ENCODE data around the gene DACT1.

Gene DACT1

DNA sequence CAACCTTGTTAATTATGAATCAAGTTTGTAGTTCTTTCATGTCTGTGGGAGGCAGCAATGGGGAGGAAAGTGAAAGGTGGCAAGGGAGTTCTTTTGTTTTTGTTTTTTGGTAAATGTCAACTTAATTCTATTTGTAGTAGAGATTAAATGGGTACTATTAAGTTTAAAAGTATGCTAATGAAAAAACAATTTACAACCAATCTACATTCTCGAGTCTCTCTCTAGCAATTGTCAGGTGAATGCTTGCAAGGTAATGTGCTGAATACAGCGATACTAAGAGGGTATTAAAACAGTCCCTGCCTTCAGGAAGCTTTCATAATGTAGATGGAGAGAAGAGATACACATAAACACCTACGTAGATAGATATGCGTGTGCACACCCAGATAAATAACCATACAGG, 1.6 kb upstream of the DACT1 start:
- DNase-seq, result no peak

DNA sequence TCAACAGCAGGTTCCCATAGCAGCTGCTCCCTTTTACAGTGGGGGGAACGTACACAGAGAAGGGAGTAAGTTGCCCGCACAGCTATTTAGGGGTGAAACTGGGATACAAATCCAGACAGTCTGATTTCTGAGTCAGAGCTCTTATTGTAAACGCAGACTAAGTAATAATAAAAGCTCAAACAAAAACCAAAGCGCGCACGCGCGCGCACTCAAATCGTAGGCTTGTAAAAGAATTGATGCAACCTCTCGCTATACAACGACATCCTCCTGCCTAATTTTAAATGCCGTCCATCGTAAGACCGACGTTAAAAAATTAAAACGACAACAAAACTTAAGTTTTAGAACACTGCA, 747 bp upstream of the DACT1 start:
- DNase-seq, result peak; percentile 56

DNA sequence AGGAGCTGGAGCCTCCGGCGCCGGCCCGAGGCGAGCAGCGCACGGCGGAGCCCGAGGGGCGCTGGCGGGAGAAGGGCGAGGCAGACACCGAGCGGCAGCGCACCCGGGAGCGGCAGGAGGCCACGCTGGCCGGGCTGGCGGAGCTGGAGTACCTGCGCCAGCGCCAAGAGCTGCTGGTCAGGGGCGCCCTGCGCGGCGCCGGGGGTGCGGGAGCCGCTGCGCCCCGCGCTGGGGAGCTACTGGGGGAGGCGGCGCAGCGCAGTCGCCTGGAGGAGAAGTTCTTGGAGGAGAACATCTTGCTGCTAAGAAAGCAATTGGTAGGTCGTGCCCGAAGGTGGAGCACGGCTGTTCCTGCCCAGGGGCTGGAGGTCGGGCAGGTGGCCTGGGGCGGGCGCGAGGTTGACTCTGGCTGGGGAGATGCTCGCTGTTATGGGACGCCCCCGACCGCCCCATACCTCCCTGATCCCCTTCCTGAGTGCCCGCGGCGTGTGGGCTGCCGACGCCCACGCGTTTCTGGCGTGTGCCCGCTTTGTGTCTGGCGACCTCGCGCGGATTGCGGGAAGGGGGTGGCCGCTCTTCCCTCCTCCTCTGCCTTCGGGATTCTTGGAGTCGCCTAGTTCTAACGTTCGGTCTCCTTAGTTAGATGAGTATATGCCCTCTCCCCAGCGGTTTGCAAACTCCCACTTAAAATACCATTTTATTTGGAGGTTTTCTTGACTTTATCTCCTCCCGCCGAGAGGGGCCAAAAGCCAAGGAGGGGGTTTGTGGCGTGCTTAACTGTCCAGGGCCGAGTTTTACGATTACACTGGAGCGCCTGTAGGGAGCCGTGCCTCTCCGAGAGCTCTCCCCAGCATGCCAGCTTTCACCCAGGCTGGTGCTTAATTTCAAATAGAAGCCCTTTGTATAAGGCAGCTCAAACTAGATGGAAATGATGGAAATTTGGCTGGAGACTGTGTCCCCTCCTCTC, 752 bp downstream of the DACT1 start:
- DNase-seq, result peak; percentile 47

DNA sequence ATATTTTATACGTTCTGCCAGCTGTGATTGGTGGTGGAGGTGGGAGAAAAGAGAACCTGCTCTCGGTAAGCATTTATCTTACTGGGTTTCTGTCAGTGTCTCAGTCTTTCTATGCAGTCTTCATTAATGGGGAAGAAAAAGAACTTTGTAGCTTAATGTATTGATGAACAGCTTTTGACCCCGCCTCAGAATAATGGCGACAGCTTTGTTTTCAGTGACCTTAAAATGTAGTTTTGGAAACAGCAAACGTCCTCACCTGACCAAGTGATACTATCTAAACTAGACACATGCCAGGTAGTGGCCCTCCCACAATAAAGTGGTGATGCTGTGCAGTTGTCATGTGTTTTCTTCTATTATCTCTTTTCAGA, 1.4 kb downstream of the DACT1 start:
- no peak for DNase-seq

DNA sequence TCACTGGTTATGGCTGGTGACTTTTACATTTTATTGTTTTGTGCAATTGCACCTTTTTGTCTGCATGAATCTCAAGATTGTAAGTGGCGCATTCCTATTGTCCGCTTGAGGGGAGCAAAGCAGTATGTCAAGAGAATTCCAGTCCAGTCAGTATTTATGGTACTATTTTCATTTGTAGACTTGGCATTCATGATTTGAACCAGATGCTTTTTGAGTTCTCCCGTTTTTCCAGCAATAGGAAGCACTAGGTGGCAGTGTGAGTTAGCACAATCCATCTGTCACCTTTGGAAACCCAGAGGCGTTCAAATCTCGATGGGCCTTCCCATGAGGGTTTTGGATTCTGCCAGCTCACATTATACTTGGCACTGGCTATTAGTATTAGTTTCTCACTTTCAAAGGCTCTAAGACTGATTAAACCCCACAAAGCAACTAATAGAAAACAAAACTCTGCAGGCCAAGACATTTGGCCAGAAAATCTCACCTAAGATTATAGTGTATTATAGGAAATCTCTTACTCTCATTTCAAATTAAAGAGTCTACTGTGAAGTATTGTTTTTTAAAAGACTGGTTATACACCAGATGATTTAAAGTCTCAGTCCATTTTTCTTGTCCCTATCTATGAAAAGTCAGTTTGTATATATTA, 2.2 kb downstream of the DACT1 start:
- DNase-seq, result no peak

DNA sequence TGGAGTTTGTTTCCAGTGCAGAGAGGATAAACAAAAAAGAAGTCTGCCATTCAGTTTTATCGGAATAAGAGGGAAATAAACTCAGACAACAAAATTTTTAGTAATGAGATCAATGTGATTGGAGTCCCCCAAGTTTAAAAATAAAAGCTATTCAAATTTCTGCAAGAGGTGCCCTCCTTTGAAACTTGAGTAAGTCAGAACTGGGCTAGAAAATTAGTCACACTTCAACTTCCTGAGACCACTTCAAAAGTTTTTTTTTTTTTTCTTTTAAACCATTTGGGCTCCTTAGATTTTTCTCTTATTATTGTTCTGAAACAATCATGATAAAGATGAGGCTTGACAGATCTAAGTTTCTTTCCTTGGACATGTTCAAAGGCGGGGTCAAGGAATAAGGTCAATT, 3.2 kb downstream of the DACT1 start:
- no peak for DNase-seq

DNA sequence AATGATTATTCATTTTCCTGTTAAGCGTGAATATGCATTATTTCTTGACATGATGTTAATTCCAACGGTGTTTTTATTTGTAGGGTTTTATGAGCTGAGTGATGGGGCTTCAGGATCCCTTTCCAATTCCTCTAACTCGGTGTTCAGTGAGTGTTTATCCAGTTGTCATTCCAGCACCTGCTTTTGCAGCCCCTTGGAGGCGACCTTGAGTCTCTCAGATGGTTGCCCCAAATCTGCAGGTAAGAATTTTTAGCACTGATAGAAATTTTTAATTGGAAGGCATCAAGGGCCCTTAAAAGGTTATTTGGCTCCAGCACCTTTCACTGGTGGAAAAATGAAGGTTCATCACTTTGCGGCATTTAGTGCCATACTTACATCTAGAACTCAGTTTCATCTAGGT, 3.7 kb downstream of the DACT1 start:
- DNase-seq, result no peak

DNA sequence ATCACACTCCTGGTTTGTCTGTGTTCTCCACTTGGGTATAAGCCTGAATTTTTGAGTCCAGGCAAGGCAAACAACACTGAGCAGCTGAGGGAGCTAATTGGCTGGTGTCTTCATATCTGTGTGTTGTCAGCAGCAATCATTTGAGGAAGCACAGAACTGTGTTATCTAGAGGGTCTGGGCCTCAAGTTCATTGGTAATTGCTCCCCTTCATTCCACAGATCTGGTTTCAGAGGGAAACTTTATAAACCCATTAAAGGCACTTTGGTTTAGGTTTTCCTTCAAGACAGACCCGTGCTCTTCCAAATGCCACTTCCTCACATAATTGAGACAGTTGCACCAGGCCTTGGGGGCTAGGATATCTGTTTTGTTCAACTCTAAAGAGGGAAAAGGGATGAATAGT, 5.6 kb downstream of the DACT1 start:
- no peak for DNase-seq

DNA sequence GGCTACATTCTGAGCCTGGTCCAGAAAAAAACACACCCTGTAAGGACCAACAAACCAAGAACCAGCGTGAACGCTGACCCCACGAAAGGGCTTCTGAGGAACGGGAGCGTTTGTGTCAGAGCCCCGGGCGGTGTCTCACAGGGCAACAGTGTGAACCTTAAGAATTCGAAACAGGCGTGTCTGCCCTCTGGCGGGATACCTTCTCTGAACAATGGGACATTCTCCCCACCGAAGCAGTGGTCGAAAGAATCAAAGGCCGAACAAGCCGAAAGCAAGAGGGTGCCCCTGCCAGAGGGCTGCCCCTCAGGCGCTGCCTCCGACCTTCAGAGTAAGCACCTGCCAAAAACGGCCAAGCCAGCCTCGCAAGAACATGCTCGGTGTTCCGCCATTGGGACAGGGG, 7.9 kb downstream of the DACT1 start:
- no peak for DNase-seq

DNA sequence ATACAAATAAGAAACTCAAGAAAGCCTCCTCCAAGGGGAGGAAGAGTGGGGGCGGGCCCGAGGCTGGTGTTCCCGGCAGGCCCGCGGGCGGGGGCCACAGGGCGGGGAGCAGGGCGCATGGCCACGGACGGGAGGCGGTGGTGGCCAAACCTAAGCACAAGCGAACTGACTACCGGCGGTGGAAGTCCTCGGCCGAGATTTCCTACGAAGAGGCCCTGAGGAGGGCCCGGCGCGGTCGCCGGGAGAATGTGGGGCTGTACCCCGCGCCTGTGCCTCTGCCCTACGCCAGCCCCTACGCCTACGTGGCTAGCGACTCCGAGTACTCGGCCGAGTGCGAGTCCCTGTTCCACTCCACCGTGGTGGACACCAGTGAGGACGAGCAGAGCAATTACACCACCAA, 8.7 kb downstream of the DACT1 start:
- no peak for DNase-seq

DNA sequence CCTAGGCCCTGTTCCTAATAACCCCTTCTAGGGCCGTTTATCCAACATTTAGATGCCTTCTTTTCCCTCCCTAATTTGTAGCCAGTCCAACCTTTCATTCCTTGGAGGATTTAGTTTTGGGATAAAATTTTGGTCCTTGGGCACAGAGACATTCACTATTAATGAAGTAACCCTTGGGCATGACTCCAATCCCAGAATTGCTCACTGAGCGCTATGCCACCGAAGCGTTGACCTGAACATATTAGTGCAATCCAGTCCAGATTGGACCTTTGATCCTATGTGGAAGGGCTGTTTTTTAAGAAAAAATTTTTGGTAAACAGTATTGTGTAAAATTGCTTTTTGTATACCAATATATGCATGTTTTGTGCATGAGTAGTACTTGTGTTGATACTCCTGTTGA, 10.0 kb downstream of the DACT1 start:
- DNase-seq, result no peak

DNA sequence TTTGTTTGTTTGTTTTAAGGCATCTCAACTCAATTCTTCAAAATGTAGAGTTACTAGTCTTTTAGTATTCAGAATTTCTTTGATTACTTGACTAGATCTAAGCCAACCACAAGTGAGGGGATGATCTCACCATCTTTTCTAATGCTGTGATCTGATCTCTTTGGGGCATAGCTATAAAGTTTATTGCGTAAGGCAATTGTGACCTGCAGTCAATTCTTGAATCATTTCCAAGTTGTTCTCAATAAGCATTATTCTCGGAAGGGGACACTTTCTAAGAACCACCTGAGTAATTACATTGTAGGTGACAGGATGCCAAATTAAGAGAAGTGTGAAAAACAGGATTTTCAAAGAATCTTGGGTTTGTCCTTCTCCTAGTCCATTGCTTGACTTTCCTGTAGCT, 13.1 kb downstream of the DACT1 start:
- no peak for DNase-seq

DNA sequence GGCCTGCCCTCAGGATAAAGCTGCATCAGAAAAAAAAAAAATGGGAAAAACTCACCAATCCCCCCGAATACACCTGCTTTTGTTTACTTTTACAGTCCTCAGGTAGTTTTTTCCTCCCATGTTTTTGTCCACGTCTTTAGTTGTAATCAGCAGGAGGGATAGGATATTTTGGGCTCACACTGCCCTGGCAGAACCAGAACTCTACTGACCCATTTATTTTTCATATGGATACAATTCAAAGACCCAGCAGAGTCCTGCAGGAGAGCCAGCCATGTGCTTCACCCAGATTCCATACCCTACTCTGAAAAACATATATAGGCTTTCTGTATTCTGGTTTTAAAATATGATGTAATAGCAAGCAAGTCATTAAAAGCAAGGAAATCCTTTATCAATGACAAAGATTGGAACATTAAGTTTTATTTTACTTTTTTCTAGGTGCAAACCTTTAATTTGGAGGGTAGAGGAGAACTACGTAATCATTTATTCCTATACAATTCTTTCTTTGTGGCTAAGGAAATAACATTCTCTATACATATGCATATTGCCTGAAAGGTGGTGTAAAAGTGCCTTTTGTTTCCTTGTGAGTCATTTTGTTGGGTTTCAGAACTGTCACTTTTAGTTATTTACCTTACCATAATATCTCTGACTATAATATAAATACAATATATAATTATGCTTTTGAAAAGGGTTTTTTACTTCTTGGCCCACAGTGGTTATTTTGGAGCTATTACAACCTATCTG, 19.1 kb downstream of the DACT1 start:
- DNase-seq, result no peak

DNA sequence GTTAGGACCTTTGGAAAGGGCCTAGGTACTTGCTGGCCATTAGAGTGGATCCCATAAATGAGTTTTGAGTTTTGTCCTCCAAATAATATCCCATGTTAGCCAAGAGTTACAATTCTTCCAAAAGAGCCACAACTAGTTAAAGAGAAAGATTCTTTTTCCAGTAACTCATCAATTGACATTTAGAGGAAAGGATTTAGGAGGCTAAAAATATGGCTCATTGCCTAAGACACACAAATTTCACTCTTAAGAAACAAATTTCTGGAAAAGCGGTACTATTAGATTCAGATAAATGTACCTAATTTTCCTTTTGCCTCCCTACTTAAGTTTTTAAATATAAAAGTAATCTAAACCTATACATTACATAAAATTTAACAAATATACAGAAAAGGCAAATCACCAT, 21.3 kb downstream of the DACT1 start:
- no peak for DNase-seq

DNA sequence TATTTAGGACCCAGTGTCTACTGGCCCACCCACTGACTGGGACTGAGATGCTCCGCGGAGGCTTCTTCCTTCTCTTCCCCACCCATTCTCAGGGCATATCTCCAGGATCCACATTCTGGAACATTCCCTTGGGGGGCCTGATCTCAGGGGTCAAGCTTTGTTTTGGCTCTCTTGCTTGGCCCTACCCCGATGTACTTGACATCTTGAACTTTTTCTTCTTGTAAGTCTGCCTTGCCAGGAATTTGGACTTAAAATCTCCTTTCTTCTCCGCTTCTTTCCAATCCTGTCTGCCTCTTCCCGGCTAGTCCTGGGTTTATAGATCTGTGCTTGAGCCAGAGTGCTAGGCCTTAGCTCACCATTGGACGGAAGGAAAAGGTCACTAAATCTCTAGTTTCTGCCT, 22.1 kb downstream of the DACT1 start:
- no peak for DNase-seq

DNA sequence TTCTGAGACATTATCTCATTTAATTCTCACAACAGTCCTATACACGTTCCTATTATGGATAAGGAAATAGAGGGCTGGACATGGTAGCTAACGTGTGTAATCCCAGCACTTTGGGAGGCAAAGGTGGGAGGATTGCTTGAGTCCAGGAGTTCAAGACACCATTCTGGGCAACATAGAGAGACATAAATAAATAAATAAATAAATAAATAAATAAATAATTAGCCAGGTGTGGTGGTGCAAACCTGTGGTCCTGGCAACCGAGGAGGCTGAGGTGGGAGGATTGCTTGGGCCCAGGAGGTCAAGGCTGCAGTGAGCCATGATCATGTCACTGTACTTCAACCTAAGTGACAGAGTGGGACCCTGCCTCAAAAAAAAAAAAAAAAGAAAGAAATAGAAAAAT, 22.6 kb downstream of the DACT1 start:
- DNase-seq, result no peak

DNA sequence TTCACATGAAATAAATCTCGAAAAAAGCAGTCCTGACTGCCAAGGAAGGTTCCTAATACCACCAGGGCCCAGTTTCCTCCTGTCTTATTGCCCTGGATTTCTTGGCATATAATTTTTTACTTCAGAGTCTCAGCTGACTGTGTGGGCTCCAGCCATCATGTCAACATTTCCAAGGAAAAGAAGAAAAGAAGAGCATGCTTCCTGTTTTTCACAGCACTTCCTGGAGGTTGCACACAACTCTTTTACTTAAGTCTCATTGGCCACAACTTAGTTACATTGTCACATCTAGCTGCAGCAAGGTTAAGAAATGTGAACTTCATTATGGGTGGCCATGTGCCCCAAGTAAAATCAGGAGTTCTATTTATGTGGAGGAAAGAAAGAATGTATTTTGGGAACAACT, 24.3 kb downstream of the DACT1 start:
- no peak for DNase-seq

DNA sequence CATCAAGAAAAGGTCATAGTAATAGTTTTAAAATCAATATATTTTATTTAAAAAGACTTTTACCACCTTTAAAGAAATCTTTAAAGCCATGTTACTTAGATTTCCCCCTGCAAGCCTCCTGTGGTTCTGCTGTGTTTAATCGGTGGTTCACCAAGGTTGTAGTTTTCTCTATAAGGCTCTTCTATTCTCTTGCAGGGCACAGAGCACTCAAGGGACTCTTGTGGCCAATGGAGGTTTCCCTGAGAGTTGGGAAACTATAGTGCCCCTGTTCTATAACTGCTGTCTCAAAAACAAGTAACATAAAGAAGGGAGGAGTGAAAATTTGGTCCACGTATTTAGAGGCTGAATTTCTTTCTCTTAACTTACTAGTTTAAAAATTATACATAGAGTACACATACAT, 25.0 kb downstream of the DACT1 start:
- no peak for DNase-seq

DNA sequence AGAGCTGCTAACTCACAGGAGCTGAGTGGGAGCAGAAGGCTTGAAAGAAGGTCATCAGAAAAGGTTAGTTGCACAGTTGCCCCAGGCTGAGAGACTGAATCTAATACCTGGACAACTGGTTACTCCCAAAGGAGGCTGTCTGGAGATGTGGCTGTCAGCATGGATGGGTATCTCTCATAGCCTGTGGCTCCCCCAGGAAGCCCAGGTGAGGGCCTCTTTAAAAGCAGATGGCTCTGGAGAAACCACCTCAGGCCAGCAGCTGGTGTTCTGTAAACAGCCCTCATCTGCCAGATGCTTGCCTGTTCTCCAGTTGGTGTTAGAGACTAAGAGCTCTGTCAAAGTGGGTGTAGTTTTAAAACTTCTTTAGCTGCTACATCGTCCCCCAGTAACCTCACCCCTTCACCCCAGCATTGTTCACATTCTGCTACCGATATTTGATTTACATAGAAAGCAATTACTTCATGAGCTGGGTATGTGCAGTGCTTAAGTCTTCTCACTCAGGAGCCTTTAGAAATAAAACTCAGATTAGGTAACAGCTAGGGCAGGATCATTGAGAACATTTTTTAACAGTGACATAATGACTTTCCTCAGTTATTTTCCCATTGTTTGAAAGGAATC, 25.8 kb downstream of the DACT1 start:
- no peak for DNase-seq

DNA sequence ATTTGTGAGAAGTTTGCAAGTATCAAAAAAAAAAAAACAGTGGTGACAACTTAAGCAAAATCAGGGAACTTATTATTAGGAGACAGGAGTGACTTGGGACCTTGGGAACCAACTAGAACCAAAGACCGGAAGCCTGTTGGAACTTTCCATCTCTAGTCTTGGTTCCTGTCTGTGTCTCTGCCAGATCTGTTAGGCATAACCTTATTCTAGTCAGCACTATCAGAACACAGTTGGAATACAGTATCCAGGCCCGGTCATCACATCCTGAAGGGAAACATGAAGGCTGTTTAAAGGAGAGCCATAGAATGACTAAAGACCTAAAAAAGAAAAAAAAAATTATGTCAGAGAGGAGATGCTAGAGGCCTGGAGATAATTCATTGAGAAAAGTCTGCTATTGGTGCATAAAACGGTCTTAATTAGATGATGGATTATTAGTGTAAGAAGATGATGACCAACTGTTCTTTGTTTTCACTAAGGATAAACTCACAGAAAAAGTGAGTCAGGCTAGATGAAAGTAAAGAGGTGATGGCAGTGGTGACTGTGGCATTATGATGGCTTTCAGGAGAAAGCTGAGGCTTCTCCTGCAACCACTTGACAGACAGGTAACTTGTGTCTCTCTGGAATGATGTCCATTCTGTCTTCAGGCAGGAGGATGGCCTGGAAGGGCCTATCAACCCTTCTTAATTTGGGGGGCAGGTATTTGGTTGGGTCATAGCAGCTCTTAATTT, 28.2 kb downstream of the DACT1 start:
- DNase-seq, result no peak

DNA sequence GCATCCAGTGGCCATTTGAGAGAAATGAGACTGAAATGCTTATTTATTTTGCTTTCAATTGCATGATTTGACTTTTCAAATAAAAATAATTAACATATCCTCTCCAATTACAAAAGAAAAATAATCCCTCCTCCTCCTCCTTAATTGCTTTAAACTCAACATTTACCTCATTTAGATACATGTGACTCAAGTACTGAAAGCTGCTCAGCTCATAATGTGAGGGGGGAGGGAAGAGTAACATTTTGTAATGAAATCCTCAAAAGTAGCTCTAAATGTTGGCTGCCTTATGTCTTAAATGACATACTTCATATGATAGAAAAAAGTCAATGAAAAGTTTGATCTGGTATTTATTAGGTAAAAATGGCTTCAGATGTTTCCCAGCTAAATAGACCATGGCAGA, 29.0 kb downstream of the DACT1 start:
- DNase-seq, result no peak

DNA sequence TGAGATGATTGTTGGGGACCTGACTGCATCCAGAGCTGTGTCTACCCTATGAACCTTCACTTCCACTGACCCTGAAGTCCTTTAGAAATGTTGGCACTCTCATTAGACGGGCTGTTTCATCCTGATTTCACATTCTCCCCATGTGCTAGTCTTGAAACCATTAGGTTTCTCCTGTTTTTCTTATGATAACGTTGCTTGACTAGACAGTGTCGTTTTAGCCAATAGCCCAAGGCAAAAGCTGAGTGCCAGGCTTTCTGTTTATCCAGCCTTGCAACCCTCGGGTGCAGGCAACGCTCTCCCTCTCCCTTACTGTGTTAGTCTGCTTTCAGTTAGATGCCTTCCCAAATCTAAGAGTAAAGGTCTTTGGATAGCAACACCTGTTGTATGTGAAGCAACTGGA, 30.1 kb downstream of the DACT1 start:
- no peak for DNase-seq

Measured in stimulated activated CD8-positive, alpha-beta memory T cell treated with anti-CD3 and anti-CD28 coated beads, Interleukin-4, amount 100 ng/mL, for 48 hours (primary cell).